GM23338 (cell line): ENCODE measurements around the gene EPS8. TPM values are rescaled to one million over a fixed set of nuclear protein-coding genes. Genes with fewer than 3 reads are reported as not detected.

Source experiments
- ATAC-seq: fragments of 200-7000 bp; cut with Tn5 transposase; 3 replicates; pipeline ENCODE4 v1.9.1; 2020
- DNase-seq: peaks from one replicate; pipeline ENCODE4 v3.0.0-alpha.2; 2015; ENCODE audit warnings: low spot score
- H2AFZ ChIP-seq: fragments of 200-600 bp; sonication (generic); 2 replicates; pipeline ENCODE4 v1.8.0; 2016; ENCODE audit warnings: antibody characterized with exemption, mild to moderate bottlenecking, moderate library complexity
- H3F3A ChIP-seq: fragments of 200-600 bp; sonication (generic); replicated peaks from 2 replicates; pipeline ENCODE4 v1.8.0; 2017; ENCODE audit warnings: antibody characterized with exemption, mixed run types, low read depth
- H3K27ac ChIP-seq: fragments of 200-600 bp; sonication (generic); 2 replicates; pipeline ENCODE4 v1.6.1; 2016; ENCODE audit warnings: low read depth
- H3K27me3 ChIP-seq: fragments of 200-600 bp; sonication (generic); 2 replicates; pipeline ENCODE4 v1.8.0; 2016; ENCODE audit warnings: mild to moderate bottlenecking, mixed run types, moderate library complexity; ENCODE audit not compliant: insufficient read depth
- H3K36me3 ChIP-seq: fragments of 200-600 bp; sonication (generic); 2 replicates; pipeline ENCODE4 v1.8.0; 2016; ENCODE audit warnings: mild to moderate bottlenecking; ENCODE audit not compliant: insufficient read depth
- H3K4me1 ChIP-seq: fragments of 200-600 bp; sonication (generic); 2 replicates; pipeline ENCODE4 v1.8.0; 2016; ENCODE audit warnings: mild to moderate bottlenecking, moderate library complexity; ENCODE audit not compliant: insufficient read depth
- H3K4me2 ChIP-seq: fragments of 200-600 bp; sonication (generic); 2 replicates; pipeline ENCODE4 v1.7.1; 2017; ENCODE audit warnings: mixed run types
- H3K4me3 ChIP-seq: fragments of 200-600 bp; sonication (generic); 2 replicates; pipeline ENCODE4 v1.6.1; 2016; ENCODE audit warnings: mixed run types
- H3K79me2 ChIP-seq: fragments of 200-600 bp; sonication (generic); replicated peaks from 2 replicates; pipeline ENCODE4 v1.8.0; 2017; ENCODE audit warnings: mild to moderate bottlenecking; ENCODE audit not compliant: insufficient read depth
- H3K9me2 ChIP-seq: fragments of 200-600 bp; sonication (generic); 2 replicates; pipeline ENCODE4 v1.8.0; 2017; ENCODE audit not compliant: insufficient read depth
- H4K20me1 ChIP-seq: fragments of 200-600 bp; sonication (generic); replicated peaks from 2 replicates; pipeline ENCODE4 v1.8.0; 2017; ENCODE audit warnings: mild to moderate bottlenecking; ENCODE audit not compliant: insufficient read depth
- H3K27ac Mint-ChIP-seq: 2 replicates; pipeline ENCODE4 v1.8.0; 2020; ENCODE audit warnings: inconsistent platforms, mild to moderate bottlenecking, moderate library complexity, mixed read lengths
- H3K27me3 Mint-ChIP-seq: 3 replicates; pipeline ENCODE4 v1.8.0; 2022; ENCODE audit warnings: low read depth, mild to moderate bottlenecking, moderate library complexity, mixed read lengths, inconsistent platforms; ENCODE audit not compliant: insufficient read depth, poor library complexity
- H3K36me3 Mint-ChIP-seq: 3 replicates; pipeline ENCODE4 v1.8.0; 2021; ENCODE audit warnings: low read depth, mild to moderate bottlenecking, inconsistent platforms, moderate library complexity, mixed read lengths
- H3K4me1 Mint-ChIP-seq: 3 replicates; pipeline ENCODE4 v1.8.0; 2020; ENCODE audit warnings: mild to moderate bottlenecking, inconsistent platforms, mixed read lengths
- H3K4me3 Mint-ChIP-seq: 3 replicates; pipeline ENCODE4 v1.8.0; 2021; ENCODE audit warnings: moderate library complexity, mild to moderate bottlenecking, inconsistent platforms, mixed read lengths
- H3K9me3 Mint-ChIP-seq: 3 replicates; pipeline ENCODE4 v1.8.0; 2020; ENCODE audit warnings: moderate library complexity, mild to moderate bottlenecking, inconsistent platforms, mixed read lengths
- CREB1 ChIP-seq: fragments of 250-450 bp; sonication (Bioruptor Pico); IDR thresholded peaks from 2 replicates; pipeline ENCODE4 v1.5.0; 2020; ENCODE audit warnings: low read depth, mild to moderate bottlenecking, moderate library complexity
- ETS1 ChIP-seq: IDR thresholded peaks from 2 replicates; pipeline ENCODE4 v1.6.1; 2016; ENCODE audit warnings: antibody characterized with exemption
- EZH2 ChIP-seq: fragments of 200-600 bp; sonication (generic); IDR thresholded peaks from one replicate; pipeline ENCODE4 v1.8.0; 2017; ENCODE audit warnings: antibody characterized with exemption, mild to moderate bottlenecking, low read depth; ENCODE audit not compliant: unreplicated experiment
- EZH2phosphoT487 ChIP-seq: fragments of 200-600 bp; sonication (generic); IDR thresholded peaks from one replicate; pipeline ENCODE4 v1.8.1; 2018; ENCODE audit warnings: antibody characterized with exemption; ENCODE audit not compliant: unreplicated experiment
- JUNB ChIP-seq: IDR thresholded peaks from one replicate; pipeline ENCODE4 v1.6.1; 2016; ENCODE audit warnings: antibody characterized with exemption; ENCODE audit not compliant: unreplicated experiment
- NANOG ChIP-seq: IDR thresholded peaks from 2 replicates; pipeline ENCODE4 v1.6.1; 2016; ENCODE audit warnings: antibody characterized with exemption, borderline replicate concordance
- REST ChIP-seq: IDR thresholded peaks from one replicate; pipeline ENCODE4 v1.6.1; 2018; ENCODE audit warnings: antibody characterized with exemption; ENCODE audit not compliant: unreplicated experiment
- STAT1 ChIP-seq: IDR thresholded peaks from one replicate; pipeline ENCODE4 v1.6.1; 2016; ENCODE audit warnings: antibody characterized with exemption; ENCODE audit not compliant: unreplicated experiment
- ZNF114 ChIP-seq: fragments of 250-450 bp; sonication (Bioruptor Pico); IDR thresholded peaks from 2 replicates; pipeline ENCODE4 v1.5.0; 2020; ENCODE audit warnings: mild to moderate bottlenecking, moderate library complexity
- ZNF331 ChIP-seq: fragments of 250-450 bp; sonication (Bioruptor Pico); IDR thresholded peaks from 2 replicates; pipeline ENCODE4 v1.5.0; 2020; ENCODE audit warnings: low read depth, mild to moderate bottlenecking, moderate library complexity
- polyA plus RNA-seq: library from polyadenylated mRNA; unstranded; fragments of >200 nt; fragmentation: Nextera tagmentation; extraction: Ambion mirVana; gene quantifications from 2 replicates; pipeline ENCODE4 v1.2.1, GENCODE V29; 2016
- total RNA-seq: library from RNA; depleted of rRNA; stranded (reverse); fragments of >200 nt; shearing (Covaris generic); gene quantifications from 2 replicates; pipeline ENCODE4 v1.2.3, GENCODE V29; 2014

Gene EPS8
- total and polyA plus RNA-seq, 2 experiments from 2014 or later, result 3.5 to 5.4 TPM

GRCh38 chr12:15638231-15638630, 151.0 kb downstream of the EPS8 start (continued):
- TF ChIP-seq ETS1 (no peak), CREB1 (CRISPR knock-in tag) (no peak), REST (no peak), ZNF114 (CRISPR knock-in tag) (no peak), JUNB (no peak), EZH2phosphoT487 (no peak), NANOG (no peak)

- Histone ChIP-seq H3K79me2 (no peaks in the 10 kb centered on the region), H3K27me3 (no peaks in the 10 kb centered on the region), H3K27ac (no peak overlapping the region), H4K20me1 (no peaks in the 10 kb centered on the region), H3K4me1 (peaks cover 11% of the 10 kb centered on the region), H3F3A (no peaks in the 10 kb centered on the region), H3K4me2 (no peak overlapping the region), H3K4me3 (no peak overlapping the region), H2AFZ (no peak overlapping the region), H3K36me3 (no peaks in the 10 kb centered on the region), H3K9me2 (no peaks in the 10 kb centered on the region)
- Mint-ChIP-seq H3K4me1 (peaks cover 14% of the 10 kb centered on the region), H3K27me3 (peaks cover 1% of the 10 kb centered on the region), H3K36me3 (no peaks in the 10 kb centered on the region), H3K9me3 (no peaks in the 10 kb centered on the region), H3K27ac (no peak overlapping the region), H3K4me3 (no peak overlapping the region)
- ATAC-seq (no peak), DNase-seq (no peak)
- TF ChIP-seq JUNB (no peak), EZH2phosphoT487 (no peak), STAT1 (no peak), ETS1 (no peak), CREB1 (CRISPR knock-in tag) (no peak), ZNF114 (CRISPR knock-in tag) (no peak), ZNF331 (no peak), EZH2 (no peak)
Observed at GRCh38 chr12:15636060-15636890, 152.9 kb downstream of the EPS8 start.
